Natural killer cell (primary cell): ENCODE data around the gene JPH3. TPM values are rescaled to one million over a fixed set of nuclear protein-coding genes. Genes with fewer than 3 reads are reported as not detected.

Source experiments
- ATAC-seq, 3 donors: fragments of 150-1000 bp in 2 of 3; fragments of 200-7000 bp in 1 of 3; cut with Tn5 transposase; 1 replicate in 1 of 3; 2 replicates in 2 of 3; pipeline ENCODE4 v1.10.0; 2021; ENCODE audit warnings: mild to moderate bottlenecking in 2 of 3, moderate library complexity in 2 of 3
- DNase-seq, 2 donors: peaks; one replicate each; pipeline versions ENCODE4 v3.0.0 to v3.0.0-alpha.2; 2013 to 2021; ENCODE audit warnings: mixed read lengths in 1 of 2
- H3K27ac ChIP-seq: one replicate; pipeline ENCODE4 v1.5.1; 2013; ENCODE audit warnings: mild to moderate bottlenecking, low read length
- H3K27me3 ChIP-seq: one replicate; pipeline ENCODE4 v1.6.1; 2013; ENCODE audit warnings: low read length; ENCODE audit not compliant: control insufficient read depth, insufficient read depth
- H3K36me3 ChIP-seq: one replicate; pipeline ENCODE4 v1.6.1; 2013; ENCODE audit warnings: low read length; ENCODE audit not compliant: control insufficient read depth, insufficient read depth
- H3K4me1 ChIP-seq: one replicate; pipeline ENCODE4 v1.6.1; 2013; ENCODE audit warnings: low read length; ENCODE audit not compliant: control insufficient read depth, insufficient read depth
- H3K4me3 ChIP-seq: one replicate; pipeline ENCODE4 v1.5.1; 2013; ENCODE audit warnings: low read length
- H3K9me3 ChIP-seq: one replicate; pipeline ENCODE4 v1.6.1; 2013; ENCODE audit warnings: low read length; ENCODE audit not compliant: control insufficient read depth, insufficient read depth
- H3K27ac Mint-ChIP-seq, 2 donors: one replicate each; pipeline ENCODE4 v1.8.0; 2022; ENCODE audit warnings: mild to moderate bottlenecking in 2 of 2, mixed read lengths in 2 of 2, moderate library complexity in 1 of 2
- H3K27me3 Mint-ChIP-seq, 2 donors: one replicate each; pipeline ENCODE4 v1.8.0; 2022; ENCODE audit warnings: low read depth in 2 of 2, mixed read lengths in 2 of 2
- H3K36me3 Mint-ChIP-seq: one replicate; pipeline ENCODE4 v1.8.0; 2022; ENCODE audit warnings: mixed read lengths
- H3K4me1 Mint-ChIP-seq, 2 donors: one replicate each; pipeline ENCODE4 v1.8.0; 2022; ENCODE audit warnings: mixed read lengths in 2 of 2
- H3K4me3 Mint-ChIP-seq: one replicate; pipeline ENCODE4 v1.8.0; 2022; ENCODE audit warnings: mild to moderate bottlenecking, moderate library complexity, mixed read lengths
- H3K9me3 Mint-ChIP-seq, 2 donors: one replicate each; pipeline ENCODE4 v1.8.0; 2022; ENCODE audit warnings: mixed read lengths in 2 of 2
- CTCF ChIP-seq: fragments of 200-600 bp; IDR thresholded peaks from one replicate; pipeline ENCODE4 v1.8.0; 2022; ENCODE audit warnings: antibody characterized with exemption
- WGBS: methylation state at CpG from one replicate; pipeline ENCODE4 v1.1.7; 2013; ENCODE audit warnings: missing lambda C conversion rate; ENCODE audit not compliant: insufficient coverage; 5-methylcytosine and 5-hydroxymethylcytosine counted together
- intact Hi-C: fragments of 100-400 bp; cut with micrococcal nuclease; formaldehyde crosslinking; loops from one replicate; pipeline ENCODE4 v1.14.2; 2022
- total RNA-seq, 4 donors: library from RNA; stranded (reverse); fragments of 120-200 nt in 1 of 4; gene quantifications; one replicate each; pipeline versions ENCODE4 v1.2.3 to v1.2.4, GENCODE V29; 2013 to 2022

Gene JPH3
- total RNA-seq, 3 donors from 2014 or later (not counting 1 experiment from before 2014, with no cell fraction given) = not detected

DNA sequence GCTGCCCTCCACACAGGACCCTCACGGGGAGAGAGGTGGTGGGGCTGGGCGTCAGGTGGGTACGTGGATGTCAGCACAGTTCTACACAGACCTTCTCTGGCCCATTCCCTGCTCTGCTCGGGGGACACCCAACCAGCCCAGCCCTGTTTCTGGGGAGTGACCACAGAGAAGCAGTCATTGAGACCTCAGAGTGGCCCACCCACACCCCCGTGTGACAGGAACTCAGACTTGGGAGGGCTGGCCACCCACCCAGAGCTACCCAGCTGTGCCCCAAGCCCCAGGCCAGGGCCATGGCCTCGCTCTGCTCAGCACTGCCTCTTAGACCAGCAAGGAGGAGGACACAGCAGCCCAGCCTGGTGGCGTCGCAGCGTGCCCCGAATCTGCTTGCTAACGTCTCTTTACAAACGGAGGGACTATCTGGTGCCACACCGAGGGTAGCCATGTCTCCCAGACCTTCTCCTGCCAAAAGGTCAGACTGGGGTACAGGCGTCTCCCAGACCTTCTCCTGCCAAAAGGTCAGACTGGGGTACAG is 85.8 kb downstream of the JPH3 start:
- H3K9me3 Mint-ChIP-seq = no peaks in the 10 kb centered on the region
- no peak overlapping the region for H3K27ac Mint-ChIP-seq
- H3K36me3 ChIP-seq = no peaks in the 10 kb centered on the region
- no peak overlapping the region for H3K27ac ChIP-seq
- no peaks in the 10 kb centered on the region for H3K27me3 ChIP-seq
- DNase-seq (no peak), ATAC-seq (no peak)
- peaks cover 0 to 4% of the 10 kb centered on the region in 2 donors for H3K4me1 Mint-ChIP-seq
- H3K4me1 ChIP-seq = peaks cover 8% of the 10 kb centered on the region
- TF ChIP-seq CTCF = no peak
- no peaks in the 10 kb centered on the region for H3K9me3 ChIP-seq
- H3K27me3 Mint-ChIP-seq = no peaks in the 10 kb centered on the region
- intact Hi-C loops = no loop called here
- H3K36me3 Mint-ChIP-seq = no peaks in the 10 kb centered on the region
- no peak overlapping the region for H3K4me3 Mint-ChIP-seq
- WGBS = 86% methylated on average over 14 of the region's 14 CpGs
- H3K4me3 ChIP-seq = no peak overlapping the region

- Histone ChIP-seq H3K4me1 (peaks cover 8% of the 10 kb centered on the region), H3K9me3 (no peaks in the 10 kb centered on the region), H3K27ac (no peak overlapping the region), H3K27me3 (no peaks in the 10 kb centered on the region), H3K36me3 (no peaks in the 10 kb centered on the region), H3K4me3 (no peak overlapping the region)
- Mint-ChIP-seq H3K9me3 (no peaks in the 10 kb centered on the region), H3K27me3 (no peaks in the 10 kb centered on the region), H3K36me3 (no peaks in the 10 kb centered on the region), H3K4me1 (peaks cover 0 to 4% of the 10 kb centered on the region in 2 donors), H3K27ac (no peak overlapping the region), H3K4me3 (no peak overlapping the region)
- no peak for ATAC-seq
- TF ChIP-seq CTCF = no peak
- intact Hi-C loops = no loop called here
- WGBS = 93% methylated on average over 45 of the region's 45 CpGs
- no peak for DNase-seq
These were observed 86.8 kb downstream of the JPH3 start for GRCh38 chr16:87688876-87689815.

GRCh38 chr16:87689956-87690465 is 87.7 kb downstream of the JPH3 start:
- Mint-ChIP-seq H3K27ac (no peak overlapping the region), H3K36me3 (no peaks in the 10 kb centered on the region), H3K9me3 (no peaks in the 10 kb centered on the region), H3K4me1 (peaks cover 0 to 4% of the 10 kb centered on the region in 2 donors), H3K27me3 (no peaks in the 10 kb centered on the region), H3K4me3 (no peak overlapping the region)
- no peak overlapping the region for H3K27ac ChIP-seq
- H3K36me3 ChIP-seq = peaks cover 4% of the 10 kb centered on the region
- 94% methylated on average over 46 of the region's 46 CpGs for WGBS
- TF ChIP-seq CTCF = no peak
- no peak overlapping the region for H3K4me3 ChIP-seq
- H3K4me1 ChIP-seq = peaks cover 8% of the 10 kb centered on the region
- DNase-seq = no peak
- no peaks in the 10 kb centered on the region for H3K27me3 ChIP-seq
- ATAC-seq = no peak
- H3K9me3 ChIP-seq = no peaks in the 10 kb centered on the region
- intact Hi-C loops = no loop called here
